Mesodermal cell (in vitro differentiated cells): ENCODE data around the gene ZBTB16.

ENCODE experiments used
- H3K27ac ChIP-seq: 2 replicates; pipeline ENCODE4 v1.7.0; 2013; ENCODE audit warnings: mild to moderate bottlenecking, low read depth, low read length, moderate library complexity; ENCODE audit not compliant: severe bottlenecking
- H3K36me3 ChIP-seq: 2 replicates; pipeline ENCODE4 v1.7.1; 2013; ENCODE audit warnings: mild to moderate bottlenecking, low read length, moderate library complexity; ENCODE audit not compliant: control insufficient read depth, insufficient read depth
- H3K4me1 ChIP-seq: one replicate; pipeline ENCODE4 v1.7.1; 2013; ENCODE audit warnings: mild to moderate bottlenecking, low read length; ENCODE audit not compliant: insufficient read depth, control insufficient read depth, poor library complexity, severe bottlenecking
- H3K4me3 ChIP-seq: 2 replicates; pipeline ENCODE4 v1.7.0; 2013; ENCODE audit warnings: low read length, control low read depth, mild to moderate bottlenecking; ENCODE audit not compliant: insufficient read depth, poor library complexity, severe bottlenecking; ENCODE audit errors: extremely low read depth
- H3K9me3 ChIP-seq: 2 replicates; pipeline ENCODE4 v1.7.1; 2013; ENCODE audit warnings: mild to moderate bottlenecking, low read length, moderate library complexity; ENCODE audit not compliant: control insufficient read depth
- WGBS, 2 experiments: methylation state at CpG; one replicate each; pipeline ENCODE4 v1.1.5; 2013; ENCODE audit warnings: missing lambda C conversion rate in 2 of 2; ENCODE audit not compliant: insufficient coverage in 2 of 2; 5-methylcytosine and 5-hydroxymethylcytosine counted together

ZBTB16 gene

GRCh38 chr11:114213622-114214021, 154.1 kb downstream of the ZBTB16 start:
- Histone ChIP-seq H3K4me1 (peaks cover 16% of the 10 kb centered on the region), H3K4me3 (no peak overlapping the region), H3K27ac (no peak overlapping the region), H3K9me3 (no peaks in the 10 kb centered on the region), H3K36me3 (no peaks in the 10 kb centered on the region)
- WGBS, 2 experiments = no CpG with 5 or more reads among the region's 2 CpGs

- peaks cover 32% of the 10 kb centered on the region for H3K4me1 ChIP-seq
- H3K36me3 ChIP-seq = no peaks in the 10 kb centered on the region
- H3K27ac ChIP-seq = no peak overlapping the region
- H3K9me3 ChIP-seq = no peaks in the 10 kb centered on the region
- 82 to 84% methylated on average over 2 to 3 of the region's 3 CpGs for WGBS, 2 experiments
- no peak overlapping the region for H3K4me3 ChIP-seq
Observed at GRCh38 chr11:114215428-114215827, 155.9 kb downstream of the ZBTB16 start.

GRCh38 chr11:114215871-114216795, 156.6 kb downstream of the ZBTB16 start:
- 61% methylated on average over 2 of the region's 6 CpGs; no CpG with 5 or more reads in 1 of the 2 experiments for WGBS, 2 experiments
- H3K4me1 ChIP-seq = peaks cover 34% of the 10 kb centered on the region

GRCh38 chr11:114216796-114217180, 157.3 kb downstream of the ZBTB16 start:
- no peaks in the 10 kb centered on the region for H3K9me3 ChIP-seq
- H3K4me1 ChIP-seq = peaks cover 30% of the 10 kb centered on the region
- no peaks in the 10 kb centered on the region for H3K36me3 ChIP-seq
- no peak overlapping the region for H3K27ac ChIP-seq
- 94 to 97% methylated on average over 2 of the region's 2 CpGs for WGBS, 2 experiments
- no peak overlapping the region for H3K4me3 ChIP-seq

More at GRCh38 chr11:114215871-114216795, 156.6 kb downstream of the ZBTB16 start:
- no peak overlapping the region for H3K4me3 ChIP-seq
- no peak overlapping the region for H3K27ac ChIP-seq
- no peaks in the 10 kb centered on the region for H3K36me3 ChIP-seq
- H3K9me3 ChIP-seq = no peaks in the 10 kb centered on the region

- 92 to 100% methylated on average over 2 of the region's 3 CpGs for WGBS, 2 experiments
- Histone ChIP-seq H3K9me3 (no peaks in the 10 kb centered on the region), H3K36me3 (no peaks in the 10 kb centered on the region), H3K27ac (no peak overlapping the region), H3K4me1 (peaks cover 20% of the 10 kb centered on the region), H3K4me3 (no peak overlapping the region)
Observed at GRCh38 chr11:114218508-114218907, 159.0 kb downstream of the ZBTB16 start.

GRCh38 chr11:114219559-114220349, 160.2 kb downstream of the ZBTB16 start:
- Histone ChIP-seq H3K9me3 (no peaks in the 10 kb centered on the region), H3K4me1 (peaks cover 20% of the 10 kb centered on the region), H3K4me3 (no peak overlapping the region), H3K36me3 (no peaks in the 10 kb centered on the region), H3K27ac (peak overlapping the region; percentile 88)
- 30 to 32% methylated on average over 5 to 6 of the region's 6 CpGs for WGBS, 2 experiments

- Histone ChIP-seq H3K4me3 (no peak overlapping the region), H3K27ac (no peak overlapping the region), H3K36me3 (no peaks in the 10 kb centered on the region), H3K4me1 (peaks cover 19% of the 10 kb centered on the region), H3K9me3 (no peaks in the 10 kb centered on the region)
- 90 to 94% methylated on average over 2 of the region's 2 CpGs for WGBS, 2 experiments
Observed at GRCh38 chr11:114221037-114221436, 161.5 kb downstream of the ZBTB16 start.

GRCh38 chr11:114225661-114226060, 166.2 kb downstream of the ZBTB16 start:
- H3K4me3 ChIP-seq = no peak overlapping the region
- H3K27ac ChIP-seq = no peak overlapping the region
- H3K9me3 ChIP-seq = no peaks in the 10 kb centered on the region
- H3K4me1 ChIP-seq = no peaks in the 10 kb centered on the region
- H3K36me3 ChIP-seq = no peaks in the 10 kb centered on the region
- 88 to 100% methylated on average over 1 of the region's 1 CpG for WGBS, 2 experiments

- Histone ChIP-seq H3K9me3 (no peaks in the 10 kb centered on the region), H3K36me3 (no peaks in the 10 kb centered on the region), H3K27ac (no peak overlapping the region), H3K4me3 (no peak overlapping the region), H3K4me1 (no peaks in the 10 kb centered on the region)
- WGBS, 2 experiments = 89 to 100% methylated on average over 2 to 4 of the region's 5 CpGs
Observed at GRCh38 chr11:114226356-114226755, 166.8 kb downstream of the ZBTB16 start.

- no peaks in the 10 kb centered on the region for H3K9me3 ChIP-seq
- H3K4me1 ChIP-seq = no peaks in the 10 kb centered on the region
- WGBS, 2 experiments = 89 to 92% methylated on average over 15 to 17 of the region's 24 CpGs
- H3K36me3 ChIP-seq = no peaks in the 10 kb centered on the region
- no peak overlapping the region for H3K27ac ChIP-seq
- H3K4me3 ChIP-seq = no peak overlapping the region
Observed at GRCh38 chr11:114228435-114229411, 169.2 kb downstream of the ZBTB16 start.
